GM18526 (cell line): Measurements from ENCODE around the gene SLC66A2.

Experiments used
- POLR2A ChIP-seq: IDR thresholded peaks from 3 replicates; pipeline ENCODE4 v1.6.1; 2011; ENCODE audit not compliant: insufficient read length; ENCODE audit errors: extremely low read depth

SLC66A2 gene

GRCh38 chr18:79974025-79974654 lies 22.7 kb upstream of the SLC66A2 start:
- TF ChIP-seq POLR2A: no peak

DNA sequence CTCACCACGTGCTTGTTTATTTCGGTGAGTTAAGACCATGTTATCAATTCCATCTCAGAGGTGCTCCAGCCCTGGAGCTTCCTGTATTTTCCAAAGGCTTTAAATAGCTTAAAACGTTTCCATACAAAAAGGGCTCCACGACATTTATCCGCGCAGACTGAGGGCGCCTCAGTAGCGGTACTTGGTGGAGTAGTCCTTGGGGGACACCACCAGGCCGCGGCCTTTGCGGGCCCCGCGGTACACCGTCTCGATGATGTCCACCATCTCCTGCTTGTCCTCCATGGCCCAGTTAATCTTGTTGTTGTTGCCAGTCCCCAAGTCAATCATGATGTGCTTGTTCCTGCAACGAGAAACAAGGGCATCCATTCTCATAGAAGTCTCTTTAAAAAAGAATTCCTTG lies 22.1 kb upstream of the SLC66A2 start:
- no peak for TF ChIP-seq POLR2A

DNA sequence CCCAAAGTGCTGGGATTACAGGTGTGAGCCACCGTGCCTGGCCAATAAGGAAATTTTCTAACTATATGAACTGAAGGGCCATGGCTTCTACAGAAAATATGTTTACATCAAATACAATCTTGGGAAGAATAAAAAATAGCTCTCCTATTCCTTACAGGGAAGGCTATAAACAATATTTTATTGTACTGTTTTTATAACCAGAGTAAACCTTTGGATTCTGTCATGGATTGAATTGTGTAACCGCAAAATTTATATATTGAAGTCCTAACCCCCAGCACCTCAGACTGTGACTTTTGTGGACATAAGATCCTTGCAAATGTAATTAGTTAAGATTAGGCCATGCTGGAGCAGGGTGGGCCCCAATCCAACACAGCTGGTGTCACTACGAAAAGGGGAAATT lies 21.3 kb upstream of the SLC66A2 start:
- TF ChIP-seq POLR2A: no peak

GRCh38 chr18:79971986-79972385 lies 20.5 kb upstream of the SLC66A2 start:
- no peak for TF ChIP-seq POLR2A

DNA sequence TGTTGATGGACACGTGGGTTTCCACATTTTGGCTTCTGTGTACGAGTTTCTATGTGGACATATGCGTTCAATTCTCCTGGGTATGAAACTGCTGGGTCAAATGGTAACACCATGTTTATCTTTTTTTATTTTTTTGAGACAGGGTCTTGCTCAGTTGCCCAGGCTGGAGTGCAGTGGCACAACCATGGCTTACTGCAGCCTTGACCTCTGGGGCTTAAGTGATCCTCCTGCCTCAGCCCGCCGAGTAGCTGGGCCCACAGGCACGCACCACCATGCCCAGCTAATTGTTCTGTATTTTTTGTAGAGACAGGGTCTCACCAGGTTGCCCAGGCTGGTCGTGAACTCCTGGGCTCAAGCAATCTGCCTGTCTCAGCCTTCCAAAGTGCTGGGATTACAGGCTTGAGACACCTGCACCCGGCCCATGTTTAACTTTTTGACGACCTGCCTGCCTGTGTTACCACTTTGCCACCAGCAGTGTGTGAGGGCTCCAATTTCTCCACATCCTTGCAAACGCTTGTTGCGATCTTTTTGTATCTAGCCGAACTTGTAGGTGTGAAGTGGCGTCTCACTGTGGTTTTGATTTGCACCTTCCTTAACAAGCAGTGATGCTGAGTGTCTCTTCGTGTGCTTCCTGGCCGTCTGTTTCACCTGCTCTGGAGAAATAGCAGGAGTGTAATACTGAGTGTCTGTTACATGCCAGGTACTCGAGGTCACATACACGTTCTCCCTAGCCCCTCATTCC lies 19.9 kb upstream of the SLC66A2 start:
- TF ChIP-seq POLR2A: no peak

GRCh38 chr18:79970419-79971133 lies 19.1 kb upstream of the SLC66A2 start:
- no peak for TF ChIP-seq POLR2A

GRCh38 chr18:79965119-79965902 lies 13.9 kb upstream of the SLC66A2 start:
- no peak for TF ChIP-seq POLR2A

- TF ChIP-seq POLR2A: no peak
Measured at GRCh38 chr18:79964330-79965118, 13.1 kb upstream of the SLC66A2 start, which contains the start of gene HSBP1L1. Gene HSBP1L1 (plus strand): TSS chr18:79964643. CDS start chr18:79964736, 93 bp downstream.

DNA sequence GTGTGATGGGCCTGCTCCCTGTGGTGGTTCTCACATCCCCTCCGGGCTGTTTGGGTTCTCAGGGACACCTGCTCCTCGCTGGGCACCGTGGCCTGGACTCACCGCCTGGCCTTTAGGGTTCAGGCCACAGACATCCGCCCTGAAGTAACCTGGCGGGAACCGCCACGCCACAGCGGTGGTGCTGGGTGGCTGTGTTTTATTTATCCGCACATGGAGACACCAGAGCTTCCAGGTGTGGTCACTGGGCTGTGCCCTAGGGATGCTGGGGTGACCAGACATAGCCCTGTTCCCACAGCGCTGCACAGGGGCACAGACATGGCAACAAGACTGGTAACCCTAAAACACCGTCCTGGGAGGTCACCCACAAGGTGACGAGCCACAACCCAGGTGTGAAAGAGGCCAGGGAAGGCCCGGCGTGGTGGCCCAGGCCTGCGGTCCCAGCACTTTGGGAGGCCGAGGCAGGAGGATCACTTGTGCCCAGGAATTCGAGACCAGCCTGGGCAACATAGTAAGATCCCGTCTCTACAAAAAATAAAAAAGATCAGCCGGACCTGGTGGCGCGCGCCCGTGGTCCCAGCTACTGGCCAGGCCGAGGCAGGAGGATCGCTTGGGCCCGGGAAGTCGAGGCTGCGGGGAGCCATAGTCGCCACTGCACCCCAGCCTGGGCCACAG lies 12.3 kb upstream of the SLC66A2 start:
- TF ChIP-seq POLR2A: no peak

- TF ChIP-seq POLR2A: no peak
Measured at GRCh38 chr18:79962835-79963657, 11.6 kb upstream of the SLC66A2 start.

- TF ChIP-seq POLR2A: no peak
Measured at GRCh38 chr18:79962311-79962710, 10.9 kb upstream of the SLC66A2 start.

DNA sequence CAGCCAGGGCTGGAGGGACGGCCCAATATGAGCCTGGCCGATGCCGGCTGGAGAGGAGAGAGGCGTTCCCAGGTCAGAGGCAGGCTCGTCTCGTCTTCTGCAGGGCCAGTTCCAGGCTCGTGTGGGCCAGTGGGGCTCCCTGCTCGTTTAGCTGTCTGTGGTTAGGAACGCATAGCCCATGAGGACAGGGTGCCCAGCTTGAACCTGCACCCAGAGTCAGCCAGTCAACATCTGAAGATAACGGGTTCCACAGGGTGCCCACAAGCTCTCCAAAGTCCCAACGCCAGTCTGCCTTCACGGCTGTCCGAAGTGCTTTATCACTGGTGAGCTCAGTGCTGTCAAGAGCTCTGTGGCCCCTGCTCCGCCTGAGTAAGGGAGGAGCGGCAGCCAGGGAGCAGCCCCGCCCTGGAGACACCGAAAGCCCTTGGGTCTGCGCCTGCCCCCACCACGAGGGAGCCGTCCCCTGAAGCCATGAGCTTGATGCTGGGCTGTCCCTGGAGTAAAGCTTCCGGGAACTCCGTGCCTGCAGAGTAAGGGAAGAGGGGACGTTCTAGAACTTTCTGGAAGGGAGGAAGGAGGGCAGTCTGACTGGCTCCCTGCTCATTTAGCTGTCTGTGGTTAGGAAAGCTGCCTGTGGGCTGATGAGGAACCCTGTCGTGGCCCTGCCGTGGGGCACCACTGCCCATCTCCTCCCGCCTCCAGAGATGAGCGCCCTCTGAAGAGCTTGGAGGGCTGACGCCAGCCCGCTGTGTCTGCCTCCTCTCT lies 10.3 kb upstream of the SLC66A2 start:
- TF ChIP-seq POLR2A: no peak
